Measurements from ENCODE around the gene TEKT4.
"Not testable (repeated sequence)": the region's sequence is repeated elsewhere in the genome, so short reads cannot be mapped to it uniquely, and the experiment has no call there.

The TEKT4 gene

GRCh38 chr2:94871226-94872087, at the start of gene TEKT4:
TEKT4 (plus strand) TSS chr2:94871430; CDS start chr2:94871580, 150 bp downstream.
- no peak for DNase-seq (ENCODE audit: low read depth)

GRCh38 chr2:94839224-94839623, 32.0 kb upstream of the TEKT4 start:
- not testable (repeated sequence) for DNase-seq (ENCODE audit: low read depth)

- DNase-seq (ENCODE audit: low read depth), result not testable (repeated sequence)
Observed at GRCh38 chr2:94856856-94857255, 14.4 kb upstream of the TEKT4 start.

- DNase-seq (ENCODE audit: low read depth), result not testable (repeated sequence)
Observed at GRCh38 chr2:94857367-94858162, 13.7 kb upstream of the TEKT4 start.

GRCh38 chr2:94858163-94858888, 12.9 kb upstream of the TEKT4 start:
- not testable (repeated sequence) for DNase-seq (ENCODE audit: low read depth)

GRCh38 chr2:94861308-94862152, 9.7 kb upstream of the TEKT4 start:
- no peak for DNase-seq (ENCODE audit: low read depth)

- not testable (repeated sequence) for DNase-seq (ENCODE audit: low read depth)
Observed at GRCh38 chr2:94862903-94863302, 8.3 kb upstream of the TEKT4 start.

- DNase-seq (ENCODE audit: low read depth), result no peak
Observed at GRCh38 chr2:94869131-94869530, 2.1 kb upstream of the TEKT4 start.

- DNase-seq (ENCODE audit: low read depth), result no peak
Observed at GRCh38 chr2:94869552-94870439, 1.4 kb upstream of the TEKT4 start.

- no peak for DNase-seq (ENCODE audit: low read depth)
Observed at GRCh38 chr2:94870440-94871225, 597 bp upstream of the TEKT4 start.

- DNase-seq (ENCODE audit: low read depth), result no peak
Observed at GRCh38 chr2:94872088-94872618, 923 bp downstream of the TEKT4 start.

- no peak for DNase-seq (ENCODE audit: low read depth)
Observed at GRCh38 chr2:94872676-94873361, 1.6 kb downstream of the TEKT4 start.

GRCh38 chr2:94873362-94874276, 2.4 kb downstream of the TEKT4 start:
- DNase-seq (ENCODE audit: low read depth), result no peak

- DNase-seq (ENCODE audit: low read depth), result peak; percentile 15
Observed at GRCh38 chr2:94874277-94874997, 3.2 kb downstream of the TEKT4 start.

- DNase-seq (ENCODE audit: low read depth), result no peak
Observed at GRCh38 chr2:94875064-94875819, 4.0 kb downstream of the TEKT4 start.

Measured in CMK (cell line).